Fibroblast of villous mesenchyme (primary cell): ENCODE results near the gene QRICH2. TPM values are rescaled to one million over a fixed set of nuclear protein-coding genes. Genes with fewer than 3 reads are reported as not detected.
"Not testable (repeated sequence)": the region's sequence is repeated elsewhere in the genome, so short reads cannot be mapped to it uniquely, and the experiment has no call there.

ENCODE experiments used
- DNase-seq: peaks from one replicate; pipeline ENCODE4 v3.0.0-alpha.2; 2010; ENCODE audit warnings: low read depth
- H3K4me3 ChIP-seq: 2 replicates; pipeline ENCODE4 v1.5.1; 2011; ENCODE audit warnings: low read depth, mild to moderate bottlenecking, low read length
- CTCF ChIP-seq: IDR thresholded peaks from 2 replicates; pipeline ENCODE4 v1.5.1; 2012; ENCODE audit warnings: low read depth, mild to moderate bottlenecking, low read length; ENCODE audit not compliant: insufficient read depth
- total RNA-seq: library from RNA; depleted of rRNA; stranded (reverse); fragments of >200 nt; gene quantifications from 2 replicates; pipeline ENCODE4 v1.2.3, GENCODE V29; 2012

The QRICH2 gene
- total RNA-seq, 1 donor, result 2.2 TPM

GRCh38 chr17:76251478-76252039 is 56.5 kb downstream of the QRICH2 start:
- no peak overlapping the region for H3K4me3 ChIP-seq
- DNase-seq, result no peak
- no peak for TF ChIP-seq CTCF

GRCh38 chr17:76250141-76250540 is 57.9 kb downstream of the QRICH2 start:
- DNase-seq, result no peak
- no peak overlapping the region for H3K4me3 ChIP-seq
- no peak for TF ChIP-seq CTCF

DNA sequence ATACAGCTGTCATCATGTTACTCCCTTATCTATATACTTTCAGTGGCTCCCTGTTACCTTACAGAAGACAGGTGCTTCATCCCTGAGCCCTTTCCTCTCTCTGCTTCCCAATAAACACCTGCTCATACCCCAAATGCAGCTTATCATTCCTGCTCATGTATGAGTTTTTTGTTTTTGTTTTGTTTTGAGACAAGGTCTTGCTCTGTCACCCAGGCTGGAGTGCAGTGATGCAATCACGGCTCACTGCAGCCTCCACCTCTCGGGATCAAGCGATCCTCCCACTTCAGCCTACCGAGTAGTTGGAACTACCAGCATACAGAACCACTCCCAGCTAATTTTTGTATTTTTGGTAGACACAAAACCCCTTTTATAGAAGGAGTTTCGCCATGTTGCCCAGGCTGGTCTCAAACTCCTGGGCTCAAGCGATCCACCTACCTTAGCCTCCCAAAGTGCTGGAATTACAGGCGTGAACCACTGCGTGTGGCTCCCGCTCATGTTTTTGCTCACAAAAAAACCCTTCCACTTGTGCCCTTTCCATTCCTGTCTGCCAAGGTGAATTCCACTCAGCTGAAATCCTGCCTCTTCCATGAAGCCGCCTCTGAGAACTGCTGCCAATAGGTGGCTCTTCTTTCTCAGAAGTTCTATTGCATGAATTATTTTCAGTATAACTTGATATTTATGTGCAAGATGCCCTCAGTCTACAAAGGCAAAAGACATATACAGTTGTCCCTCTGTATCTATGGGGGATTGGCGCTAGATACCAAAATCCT is 59.9 kb downstream of the QRICH2 start:
- peak; percentile 29 for TF ChIP-seq CTCF
- H3K4me3 ChIP-seq, result no peak overlapping the region
- DNase-seq, result no peak

- no peak overlapping the region for H3K4me3 ChIP-seq
- TF ChIP-seq CTCF, result no peak
- no peak for DNase-seq
Measured at GRCh38 chr17:76247304-76247703, 60.8 kb downstream of the QRICH2 start.

DNA sequence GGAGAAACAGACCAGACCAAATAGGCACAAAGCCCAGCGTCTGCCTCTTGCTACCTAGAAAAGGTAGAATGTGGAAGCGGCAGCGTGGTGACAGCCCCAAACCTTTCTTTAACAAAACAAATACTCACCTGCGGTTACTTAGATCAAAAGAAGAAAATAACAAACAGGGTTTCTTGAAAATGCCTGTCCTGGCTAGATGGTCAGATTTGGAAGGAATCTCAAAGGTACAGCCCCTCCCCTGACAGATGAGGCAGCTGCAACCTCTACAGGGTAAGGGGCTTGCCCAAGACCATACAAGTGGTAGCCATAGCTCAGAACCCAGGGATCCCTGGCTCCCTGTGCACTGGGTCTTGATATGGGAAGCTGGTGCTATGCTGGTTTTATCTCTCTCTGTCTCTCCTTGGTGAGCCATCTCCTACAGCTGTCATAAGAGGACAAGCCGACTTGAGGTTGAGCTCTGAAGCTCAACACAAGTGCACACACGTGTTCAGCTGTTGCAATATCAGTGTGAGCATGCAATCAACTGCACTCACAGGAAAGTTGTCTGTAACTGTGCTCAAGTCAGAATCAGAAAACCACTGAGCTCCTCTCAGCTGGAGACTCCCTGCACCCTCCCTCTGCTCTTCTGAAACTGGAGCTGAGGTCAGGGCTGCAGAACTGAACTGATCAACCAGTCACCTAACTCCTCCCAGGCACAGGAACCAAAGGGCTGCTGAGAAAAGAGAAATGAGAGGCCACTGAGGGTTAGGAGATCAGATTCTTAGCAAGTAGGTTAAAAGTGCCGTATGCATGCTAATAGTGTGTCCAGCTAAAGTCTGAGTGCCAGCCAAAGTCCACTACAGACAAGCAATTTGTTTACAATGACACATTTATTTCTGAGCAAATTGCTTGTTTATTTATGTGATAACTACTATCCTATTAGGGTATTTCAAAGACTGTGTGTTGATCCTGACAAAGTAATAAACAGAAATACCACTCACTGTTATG is 61.7 kb downstream of the QRICH2 start:
- H3K4me3 ChIP-seq, result no peak overlapping the region
- DNase-seq, result peak; percentile 56
- no peak for TF ChIP-seq CTCF

DNA sequence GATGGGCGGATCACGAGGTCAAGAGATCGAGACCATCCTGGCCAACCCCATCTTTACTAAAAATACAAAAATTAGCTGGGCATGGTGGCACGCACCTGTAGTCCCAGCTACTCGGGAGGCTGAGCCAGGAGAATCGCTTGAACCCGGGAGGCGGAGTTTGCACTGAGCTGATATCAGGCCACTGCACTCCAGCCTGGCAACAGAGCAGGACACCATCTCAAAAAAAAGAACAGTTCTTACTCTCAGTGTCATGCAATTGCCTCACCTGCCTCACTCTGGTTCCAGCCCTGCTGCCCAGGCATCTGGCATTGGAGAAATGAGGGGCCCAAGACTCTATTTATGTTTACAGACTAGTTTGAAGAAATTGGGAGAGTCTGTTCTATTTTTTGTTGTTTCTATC is 63.4 kb downstream of the QRICH2 start:
- not testable (repeated sequence) for DNase-seq, H3K4me3 ChIP-seq
